Esophagus squamous epithelium (tissue), 4 donors: ENCODE data around the gene GABRB1.

Experiments used
- CTCF ChIP-seq, 6 experiments: fragments of 450-650 bp in 4 of 6; fragments of 200-600 bp in 2 of 6; sonication (generic) in 2 of 6; IDR thresholded peaks; one replicate each; pipeline ENCODE4 v1.5.1; 2016 to 2019; ENCODE audit warnings: antibody characterized with exemption in 6 of 6, mild to moderate bottlenecking in 4 of 6, moderate library complexity in 4 of 6
- POLR2A ChIP-seq, 4 donors: fragments of 450-650 bp; IDR thresholded peaks; one replicate each; pipeline ENCODE4 v1.6.1; 2017; ENCODE audit warnings: antibody characterized with exemption in 4 of 4, mild to moderate bottlenecking in 4 of 4, moderate library complexity in 3 of 4

GRCh38 chr4:47289805-47290204, 258.4 kb downstream of the GABRB1 start:
- TF ChIP-seq CTCF (IDR thresholded peaks at IDR 0.05), result no peak
- no peak for TF ChIP-seq POLR2A (IDR thresholded peaks at IDR 0.05)
